ENCODE data around the gene KCNRG. TPM values are rescaled to one million over a fixed set of nuclear protein-coding genes. Genes with fewer than 3 reads are reported as not detected.

Gene KCNRG
- polyA plus RNA-seq, 1 of the 3 experiments (the other 2 are of a cell fraction), result 0.97 TPM

- Histone ChIP-seq H3K79me2 (ENCODE audit: insufficient read depth) (peaks cover 44% of the 10 kb centered on the region; the same call in 1 of the 2 replicates), H3K9ac (no peak overlapping the region), H3K9me2 (no peaks in the 10 kb centered on the region), H3K27me3 (ENCODE audit: insufficient read depth) (no peaks in the 10 kb centered on the region), H3K36me3 (replicated peaks in 1 of 2; ENCODE audit: control insufficient read depth in 1 of 2, insufficient read depth in 2 of 2, low read length in 1 of 2) (peaks cover 6 to 41% of the 10 kb centered on the region in 2 experiments), H3K4me3 (ENCODE audit: low read depth in 2 of 2, low read length in 1 of 2) (no peak overlapping the region), H3K27ac (ENCODE audit: low read depth in 2 of 2, low read length in 1 of 2) (no peak overlapping the region), H3K9me3 (no peaks in the 10 kb centered on the region), H4K20me1 (ENCODE audit: insufficient read depth) (no peaks in the 10 kb centered on the region), H3K4me1 (ENCODE audit: control insufficient read depth in 1 of 2, insufficient read depth in 2 of 2, low read depth in 1 of 2, low read length in 1 of 2) (no peaks in the 10 kb centered on the region), H2AFZ (ENCODE audit: low read depth) (no peak overlapping the region), H3K4me2 (no peak overlapping the region), H3F3A (replicated peaks; ENCODE audit: insufficient read depth) (peaks cover 21% of the 10 kb centered on the region)
- no peak for TF ChIP-seq MEF2A (IDR thresholded peaks at IDR 0.05; ENCODE audit: borderline replicate concordance, low read depth)
- ChIA-PET CTCF (no interaction called here), POLR2A (no interaction called here)
- no peak for DNase-seq
- over 99% methylated on average over 6 of the region's 6 CpGs for WGBS (ENCODE audit: low lambda C conversion rate)
Measured at GRCh38 chr13:50038266-50038665, 23.0 kb downstream of the KCNRG start.

- WGBS (ENCODE audit: low lambda C conversion rate), result 94% methylated on average over 4 of the region's 4 CpGs
- DNase-seq, result no peak
- TF ChIP-seq MEF2A (IDR thresholded peaks at IDR 0.05; ENCODE audit: borderline replicate concordance, low read depth) (no peak), FOXM1 (IDR thresholded peaks at IDR 0.05; ENCODE audit: low read depth) (no peak), JUND (IDR thresholded peaks at IDR 0.05) (no peak), MXI1 (IDR thresholded peaks at IDR 0.05; ENCODE audit: low read depth, low read length) (no peak), RFX5 (IDR thresholded peaks at IDR 0.05; ENCODE audit: low read length) (no peak)
- ChIA-PET CTCF (no interaction called here), POLR2A (no interaction called here)
- Histone ChIP-seq H3K4me2 (no peak overlapping the region), H3K9me2 (no peaks in the 10 kb centered on the region), H3K4me1 (ENCODE audit: control insufficient read depth in 1 of 2, insufficient read depth in 2 of 2, low read depth in 1 of 2, low read length in 1 of 2) (no peaks in the 10 kb centered on the region), H3K27ac (ENCODE audit: low read depth in 2 of 2, low read length in 1 of 2) (no peak overlapping the region), H2AFZ (ENCODE audit: low read depth) (no peak overlapping the region), H3K4me3 (ENCODE audit: low read depth in 2 of 2, low read length in 1 of 2) (no peak overlapping the region), H4K20me1 (ENCODE audit: insufficient read depth) (no peaks in the 10 kb centered on the region; the same call in 1 of the 2 replicates), H3K36me3 (replicated peaks in 1 of 2; ENCODE audit: control insufficient read depth in 1 of 2, insufficient read depth in 2 of 2, low read length in 1 of 2) (peaks cover 11 to 70% of the 10 kb centered on the region in 2 experiments), H3K9ac (no peak overlapping the region), H3K9me3 (no peaks in the 10 kb centered on the region), H3F3A (replicated peaks; ENCODE audit: insufficient read depth) (peaks cover 21% of the 10 kb centered on the region), H3K27me3 (ENCODE audit: insufficient read depth) (no peaks in the 10 kb centered on the region), H3K79me2 (ENCODE audit: insufficient read depth) (peaks cover 97% of the 10 kb centered on the region)
Measured at GRCh38 chr13:50052478-50052877, 37.2 kb downstream of the KCNRG start.

- no peak for DNase-seq
- H4K20me1 ChIP-seq (ENCODE audit: insufficient read depth), result no peaks in the 10 kb centered on the region; the same call in 1 of the 2 replicates
- TF ChIP-seq ZBTB33 (IDR thresholded peaks at IDR 0.05; ENCODE audit: borderline replicate concordance, low read depth) (no peak), JUND (IDR thresholded peaks at IDR 0.05) (no peak), YY1 (IDR thresholded peaks at IDR 0.05; ENCODE audit: low read depth) (no peak)
- no peak overlapping the region for H3K4me3 ChIP-seq (ENCODE audit: low read depth in 2 of 2, low read length in 1 of 2)
- H3K27ac ChIP-seq (ENCODE audit: low read depth in 2 of 2, low read length in 1 of 2), result no peak overlapping the region
- H3K4me1 ChIP-seq (ENCODE audit: control insufficient read depth in 1 of 2, insufficient read depth in 2 of 2, low read depth in 1 of 2, low read length in 1 of 2), result no peaks in the 10 kb centered on the region
- no peak overlapping the region for H3K4me2 ChIP-seq
- peaks cover 97% of the 10 kb centered on the region for H3K79me2 ChIP-seq (ENCODE audit: insufficient read depth)
- H3K9me3 ChIP-seq, result no peaks in the 10 kb centered on the region
- H3K36me3 ChIP-seq (replicated peaks in 1 of 2; ENCODE audit: control insufficient read depth in 1 of 2, insufficient read depth in 2 of 2, low read length in 1 of 2), result peaks cover 12 to 79% of the 10 kb centered on the region in 2 experiments
- peaks cover 17% of the 10 kb centered on the region for H3F3A ChIP-seq (replicated peaks; ENCODE audit: insufficient read depth)
- no peaks in the 10 kb centered on the region for H3K9me2 ChIP-seq
- CTCF ChIA-PET, result no interaction called here
- no peak overlapping the region for H2AFZ ChIP-seq (ENCODE audit: low read depth)
- WGBS (ENCODE audit: low lambda C conversion rate), result 93% methylated on average over 1 of the region's 1 CpG
- no peaks in the 10 kb centered on the region for H3K27me3 ChIP-seq (ENCODE audit: insufficient read depth)
- no peak overlapping the region for H3K9ac ChIP-seq
- POLR2A ChIA-PET, result no interaction called here
Measured at GRCh38 chr13:50053844-50054243, 38.6 kb downstream of the KCNRG start.

Data from SK-N-SH (cell line).